GM12874 (cell line): Measurements from ENCODE around the gene TBC1D10A.

ENCODE experiments used
- CTCF ChIP-seq: IDR thresholded peaks from 2 replicates; pipeline ENCODE4 v1.5.1; 2011; ENCODE audit warnings: low read depth, mild to moderate bottlenecking, control low read depth, low read length, moderate library complexity; ENCODE audit not compliant: insufficient read depth

The TBC1D10A gene

DNA sequence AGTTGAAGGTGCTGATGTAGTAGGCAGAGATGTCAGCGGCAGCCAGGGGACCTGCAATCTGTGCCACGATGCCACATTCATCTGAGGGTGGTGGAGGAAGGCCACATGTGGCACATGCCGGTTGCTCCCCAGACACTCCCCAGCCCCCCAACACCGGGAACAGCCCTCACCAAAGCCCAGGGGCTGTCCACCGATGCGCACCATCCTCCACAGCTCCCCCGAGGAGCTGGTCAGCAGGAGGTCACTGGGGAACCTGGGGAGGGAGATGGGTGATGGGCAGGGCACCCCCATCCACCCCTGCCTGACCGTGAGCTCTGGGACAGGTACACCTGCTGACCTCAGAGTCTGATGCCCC, 40.9 kb downstream of the TBC1D10A start:
- no peak for TF ChIP-seq CTCF

DNA sequence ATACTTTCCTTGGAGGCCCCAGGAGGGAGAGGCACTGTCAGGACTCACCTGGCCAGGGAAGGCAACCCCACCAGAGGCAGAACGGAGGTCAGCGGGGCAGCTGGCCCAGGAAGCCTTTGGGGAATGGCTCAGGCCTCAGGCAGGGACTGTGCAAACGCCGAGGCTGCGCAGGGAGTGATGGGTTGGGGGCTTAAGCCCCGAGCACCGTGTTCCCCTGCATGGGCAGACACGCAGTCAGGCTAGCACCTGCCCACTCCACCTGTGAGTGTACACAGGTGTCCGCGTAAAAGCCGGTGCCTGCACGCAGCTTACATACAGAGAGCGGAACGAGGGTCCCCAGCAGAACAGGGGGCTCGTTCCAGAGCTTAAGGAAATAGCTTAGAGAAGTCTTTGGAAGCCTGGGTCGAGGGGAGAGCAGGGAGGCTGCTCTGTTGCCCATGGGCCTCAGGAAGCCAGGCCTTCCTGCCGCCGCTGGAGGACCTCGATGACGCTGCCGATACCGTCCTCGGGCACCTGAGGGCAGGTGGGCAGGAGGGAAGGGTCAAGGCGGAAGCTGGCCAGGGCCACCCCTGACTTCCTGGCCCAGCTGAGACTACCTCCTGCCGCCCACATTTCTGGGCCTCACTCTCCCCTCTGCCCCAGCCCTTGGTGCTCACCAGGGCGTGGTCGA, 41.4 kb downstream of the TBC1D10A start:
- no peak for TF ChIP-seq CTCF

GRCh38 chr22:30284666-30285065, 42.1 kb downstream of the TBC1D10A start:
- no peak for TF ChIP-seq CTCF

DNA sequence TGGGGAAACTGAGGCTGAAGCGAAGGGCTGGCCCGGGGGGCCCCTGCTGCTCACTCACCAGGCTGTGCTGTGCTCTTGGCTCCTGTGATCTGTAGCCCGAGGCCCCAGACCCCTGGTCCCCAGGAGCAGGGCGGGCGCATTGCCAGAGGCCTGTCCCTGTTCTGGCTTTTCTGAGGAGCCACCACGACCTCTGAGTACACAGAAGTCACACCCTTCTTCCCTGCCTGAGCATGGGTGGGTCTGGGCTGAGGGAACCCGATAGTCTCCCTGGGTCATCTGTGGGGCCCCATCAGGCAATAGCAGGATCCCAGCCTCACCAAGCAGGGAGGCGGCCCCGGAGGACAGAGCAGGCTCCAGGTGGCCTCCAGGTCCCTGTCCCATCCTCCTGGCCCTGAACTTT, 42.6 kb downstream of the TBC1D10A start:
- no peak for TF ChIP-seq CTCF

GRCh38 chr22:30283342-30283741, 43.4 kb downstream of the TBC1D10A start:
- no peak for TF ChIP-seq CTCF

DNA sequence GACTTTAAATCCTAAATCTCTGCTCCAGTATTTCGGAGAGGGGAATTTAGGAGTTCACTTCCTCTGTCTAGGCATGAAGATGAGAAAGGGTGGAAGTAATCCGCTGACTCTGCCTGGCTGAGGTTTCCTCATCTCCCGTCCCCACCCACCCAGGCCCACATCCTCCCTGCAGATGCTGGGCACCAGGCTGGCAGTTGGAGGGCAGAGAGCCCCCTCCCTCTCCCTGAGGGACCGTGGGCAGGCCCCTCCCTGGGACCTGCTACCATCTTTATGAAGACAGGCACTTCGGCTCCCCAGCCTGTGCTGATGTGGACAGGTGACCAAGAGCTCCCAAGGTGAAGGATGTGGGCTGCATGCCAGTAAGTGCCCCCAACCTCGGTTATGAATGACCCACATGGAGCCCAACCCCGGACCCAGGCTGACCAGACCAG, 44.1 kb downstream of the TBC1D10A start:
- no peak for TF ChIP-seq CTCF

GRCh38 chr22:30280505-30280904, 46.2 kb downstream of the TBC1D10A start:
- TF ChIP-seq CTCF = no peak

DNA sequence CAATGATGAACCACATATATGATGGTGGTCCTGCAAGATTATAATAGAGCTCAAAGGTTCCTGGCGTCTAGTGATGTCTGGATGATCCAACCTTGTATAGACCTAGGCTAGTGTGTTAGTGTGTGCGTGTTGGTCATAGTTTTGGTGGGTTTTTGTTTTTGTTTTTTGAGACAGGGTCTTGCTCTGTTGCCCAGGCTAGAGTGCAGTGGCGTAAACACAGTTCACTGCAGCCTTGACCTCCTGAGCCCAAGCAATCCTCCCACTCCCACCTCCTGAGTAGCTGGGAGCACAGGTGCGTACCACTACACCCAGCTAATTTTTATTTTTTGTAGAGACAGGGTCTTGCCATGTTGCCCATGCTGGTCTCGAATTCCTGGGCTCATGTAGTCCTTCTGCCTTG, 46.8 kb downstream of the TBC1D10A start:
- TF ChIP-seq CTCF = no peak
